Measurements from ENCODE around the gene TTC28.

DNA sequence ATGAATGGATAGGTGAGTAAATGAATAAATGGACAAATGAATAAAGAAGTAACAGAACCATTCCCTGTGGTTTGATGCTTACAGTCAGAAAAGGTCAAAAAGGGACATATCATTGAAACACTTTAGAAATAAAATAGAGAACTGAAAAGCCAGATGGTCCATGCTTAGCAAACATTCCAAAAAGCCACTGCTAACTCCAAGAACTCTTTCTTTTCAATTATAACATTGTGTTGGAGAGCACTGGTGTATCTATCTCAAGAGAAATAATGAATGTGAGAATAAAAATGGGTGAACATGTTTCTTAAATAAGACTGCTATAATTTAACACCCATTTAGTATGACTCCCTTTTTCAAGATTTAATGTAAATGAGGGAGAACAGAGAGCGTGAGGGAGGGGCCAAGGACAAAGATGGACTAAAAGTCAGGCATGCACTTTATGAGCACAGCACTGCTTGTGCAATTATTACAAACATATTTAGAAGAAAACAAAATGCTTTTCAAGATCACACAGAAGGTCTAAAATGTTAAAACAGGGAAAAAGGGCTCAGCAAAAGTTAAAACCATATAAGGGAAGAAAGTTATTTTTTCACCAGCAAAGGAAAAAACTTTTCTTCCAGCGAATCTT is 536.3 kb downstream of the TTC28 start:
- TF ChIP-seq, protein P1, sequence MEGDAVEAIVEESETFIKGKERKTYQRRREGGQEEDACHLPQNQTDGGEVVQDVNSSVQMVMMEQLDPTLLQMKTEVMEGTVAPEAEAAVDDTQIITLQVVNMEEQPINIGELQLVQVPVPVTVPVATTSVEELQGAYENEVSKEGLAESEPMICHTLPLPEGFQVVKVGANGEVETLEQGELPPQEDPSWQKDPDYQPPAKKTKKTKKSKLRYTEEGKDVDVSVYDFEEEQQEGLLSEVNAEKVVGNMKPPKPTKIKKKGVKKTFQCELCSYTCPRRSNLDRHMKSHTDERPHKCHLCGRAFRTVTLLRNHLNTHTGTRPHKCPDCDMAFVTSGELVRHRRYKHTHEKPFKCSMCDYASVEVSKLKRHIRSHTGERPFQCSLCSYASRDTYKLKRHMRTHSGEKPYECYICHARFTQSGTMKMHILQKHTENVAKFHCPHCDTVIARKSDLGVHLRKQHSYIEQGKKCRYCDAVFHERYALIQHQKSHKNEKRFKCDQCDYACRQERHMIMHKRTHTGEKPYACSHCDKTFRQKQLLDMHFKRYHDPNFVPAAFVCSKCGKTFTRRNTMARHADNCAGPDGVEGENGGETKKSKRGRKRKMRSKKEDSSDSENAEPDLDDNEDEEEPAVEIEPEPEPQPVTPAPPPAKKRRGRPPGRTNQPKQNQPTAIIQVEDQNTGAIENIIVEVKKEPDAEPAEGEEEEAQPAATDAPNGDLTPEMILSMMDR (IDR thresholded peaks at IDR 0.05; ENCODE audit: insufficient read depth, low read length, poor library complexity, severe bottlenecking): no peak
- no peak for TF ChIP-seq EZH2phosphoT487 (conservative IDR thresholded peaks at IDR 0.05; ENCODE audit: low read length)

Data from SU-DHL-6 (cell line).